Skin epidermis (tissue), 12 donors: ENCODE data around the gene HOXC10.

Experiments
- H3K27ac ChIP-seq, 21 experiments: fragments of 200-600 bp; sonication (generic) in 11 of 21; one replicate each; pipeline ENCODE4 v1.5.0; 2020; ENCODE audit warnings: mild to moderate bottlenecking in 3 of 21, inconsistent platforms in 2 of 21, moderate library complexity in 2 of 21
- H3K4me3 ChIP-seq, 7 experiments: fragments of 200-600 bp; sonication (generic) in 2 of 7; one replicate each; pipeline ENCODE4 v1.5.0; 2020; ENCODE audit warnings: inconsistent platforms in 2 of 7, mild to moderate bottlenecking in 2 of 7, moderate library complexity in 1 of 7

Gene HOXC10

DNA sequence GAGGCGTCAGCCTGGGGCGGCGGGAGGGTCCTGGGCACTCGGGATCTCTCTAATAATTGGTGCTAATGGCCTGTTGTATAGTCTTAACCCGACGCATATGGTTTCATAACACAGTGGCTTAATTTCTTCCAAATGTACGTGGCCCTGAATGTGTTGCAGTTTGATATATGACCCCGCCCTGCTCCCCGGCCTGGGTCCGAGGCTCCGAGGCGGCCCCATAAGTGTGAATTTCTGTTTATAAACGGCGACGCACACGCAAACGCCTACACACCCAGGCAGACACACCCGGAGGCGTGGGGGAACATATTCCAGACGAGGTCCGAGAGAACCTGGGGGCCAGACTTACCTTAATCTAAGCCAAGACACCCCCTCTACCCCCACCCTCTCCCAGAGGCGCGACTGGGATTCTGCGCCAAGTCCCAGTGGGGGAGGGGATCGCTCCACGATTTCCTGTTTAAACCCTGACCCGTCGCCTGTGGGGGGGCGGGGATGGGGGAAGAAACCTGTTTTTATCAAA, 33.6 kb downstream of the HOXC10 start:
- peak overlapping the region in 20 of 21 experiments; percentile 36 to 98 (median 86) for H3K27ac ChIP-seq
- peak overlapping the region; percentile 35 to 61 (median 45) for H3K4me3 ChIP-seq

DNA sequence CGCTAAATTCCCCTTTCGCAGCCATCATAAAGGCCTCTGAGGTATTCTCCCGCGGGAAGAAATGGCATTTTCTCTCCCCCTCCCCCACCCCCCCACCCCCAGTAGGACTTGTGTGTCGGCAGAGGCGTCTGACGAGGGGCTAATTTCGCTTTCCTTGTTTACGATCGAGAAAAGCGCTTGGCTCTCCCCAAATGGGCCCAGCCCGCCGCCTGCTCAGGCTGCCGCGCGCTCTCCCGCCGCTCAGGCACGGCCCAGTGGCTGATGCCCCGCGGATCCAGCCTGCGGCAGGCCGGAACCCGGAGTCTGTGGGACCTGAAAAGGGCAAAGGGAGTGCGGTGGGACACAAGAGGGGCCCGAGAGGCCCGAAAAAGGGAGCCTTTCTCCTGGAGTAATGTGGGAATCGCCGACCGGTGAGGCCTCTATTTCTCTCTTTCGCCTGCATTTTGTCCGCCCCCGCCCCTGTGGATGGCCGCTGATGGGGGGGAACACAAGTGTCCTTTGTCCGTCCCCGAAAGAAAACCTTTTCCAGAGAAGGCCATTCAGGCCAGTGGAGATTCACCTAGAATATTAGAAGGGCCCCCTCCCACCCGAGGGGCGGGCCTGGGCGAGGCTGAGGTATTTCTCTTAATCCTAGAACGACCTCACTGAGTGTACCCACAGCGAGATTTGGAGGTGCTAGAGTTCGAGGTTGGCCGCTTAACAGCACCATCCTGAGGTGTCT, 34.3 kb downstream of the HOXC10 start:
- Histone ChIP-seq H3K27ac (peak overlapping the region in 17 of 21 experiments; percentile 36 to 98 (median 90)), H3K4me3 (peak overlapping the region in 5 of 7 experiments; percentile 40 to 61 (median 54))

DNA sequence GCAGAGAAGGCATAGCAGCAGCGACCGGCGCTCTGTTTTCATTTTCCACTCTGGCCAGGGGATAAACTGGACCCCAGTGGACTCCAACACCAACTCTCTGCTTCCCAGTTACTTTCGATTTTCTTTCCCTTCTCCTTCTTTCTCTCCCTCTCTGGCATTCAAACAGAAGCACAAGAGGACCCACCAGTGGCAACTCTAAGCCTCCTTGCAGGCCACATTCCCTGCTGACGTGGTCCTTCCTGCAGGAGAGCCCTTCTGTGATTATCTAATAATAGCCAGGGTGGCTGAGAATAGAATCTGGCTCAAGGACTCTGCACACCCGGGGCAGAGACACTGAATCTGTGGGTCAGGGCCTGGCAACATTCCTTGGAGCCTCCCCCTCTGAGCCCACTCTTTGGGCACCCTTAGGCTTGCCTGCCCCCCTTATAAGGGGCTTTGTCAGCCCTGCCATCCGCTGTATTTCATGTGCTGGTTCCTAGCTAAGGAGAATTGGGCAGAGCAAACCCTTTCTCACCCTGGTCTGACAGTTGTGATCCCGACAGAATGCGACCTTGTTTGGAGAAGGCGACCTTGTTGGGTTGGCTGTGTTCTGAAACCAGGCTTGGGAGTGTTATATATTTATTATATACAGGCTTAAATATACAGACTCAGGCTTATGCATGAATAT, 35.1 kb downstream of the HOXC10 start:
- Histone ChIP-seq H3K27ac (peak overlapping the region in 14 of 21 experiments; percentile 69 to 98 (median 92)), H3K4me3 (peak overlapping the region in 3 of 7 experiments; percentile 45 to 61 (median 58))

DNA sequence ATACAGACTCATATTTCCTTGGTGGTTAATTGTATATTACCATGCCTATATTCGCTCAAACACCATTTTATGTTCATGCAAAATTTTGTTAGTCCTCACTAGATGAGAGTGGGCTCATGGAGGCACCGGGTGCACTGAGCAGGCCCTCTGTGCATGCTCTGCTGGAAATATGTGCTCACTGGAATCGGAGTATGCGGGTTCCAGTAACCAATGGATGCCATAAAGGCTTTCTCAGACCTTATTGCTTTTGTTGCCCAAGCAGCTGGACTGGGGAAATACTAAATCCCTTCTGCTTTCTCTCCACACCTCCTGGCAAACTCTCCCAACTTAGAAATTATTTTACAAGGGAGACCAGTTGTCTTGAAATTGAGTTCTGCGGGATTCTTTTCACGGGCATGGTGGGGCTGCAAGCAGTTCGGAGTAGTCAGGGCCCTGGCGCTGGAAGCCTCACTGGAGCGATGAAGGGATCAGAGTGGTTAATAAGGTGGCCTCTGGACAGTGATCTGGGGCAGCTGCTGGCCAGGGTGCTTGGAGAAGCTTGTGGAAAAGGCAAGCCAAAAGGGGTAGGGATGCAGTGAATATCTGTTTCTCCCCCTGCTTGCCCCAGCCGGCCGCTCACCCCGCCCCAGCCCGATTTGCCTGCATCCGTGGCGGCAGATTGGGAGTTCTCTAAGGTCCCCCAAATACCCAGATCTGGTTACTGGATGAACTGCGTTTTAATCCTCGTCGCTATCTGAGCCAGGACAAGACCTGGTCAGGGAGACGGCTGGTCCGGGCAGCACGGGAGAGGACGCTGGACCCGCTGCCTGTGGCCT, 35.9 kb downstream of the HOXC10 start:
- Histone ChIP-seq H3K27ac (peak overlapping the region in 14 of 21 experiments; percentile 5 to 98 (median 86)), H3K4me3 (peak overlapping the region in 3 of 7 experiments; percentile 1 to 58 (median 11))

DNA sequence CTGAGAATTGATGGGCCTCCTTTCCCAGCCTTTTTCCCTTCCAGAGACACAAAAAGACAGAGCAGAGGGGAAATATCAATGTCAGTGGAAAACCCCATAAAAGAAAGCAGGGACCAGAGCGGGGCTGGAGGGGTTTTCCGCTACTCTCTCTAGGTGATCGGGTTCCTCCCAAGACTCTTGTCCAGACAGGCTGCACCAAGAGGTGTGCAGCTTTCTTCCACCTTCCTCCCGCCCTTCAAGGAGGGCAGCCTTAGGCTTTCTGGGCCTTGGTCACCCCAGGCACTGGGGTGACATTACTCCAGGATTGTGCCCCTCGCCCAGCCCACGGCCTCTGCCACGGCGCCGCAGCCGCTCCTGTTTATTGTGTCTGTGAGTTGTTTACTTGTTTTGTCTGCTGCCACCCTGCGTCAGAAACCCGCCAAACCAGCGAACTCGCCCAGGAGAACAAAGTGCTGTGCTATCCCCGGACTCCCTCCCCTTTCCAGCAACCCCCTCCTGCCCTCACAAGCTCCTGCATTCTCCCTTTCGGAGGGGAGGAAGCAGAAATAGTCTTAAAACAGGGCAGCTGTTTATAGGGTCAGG, 36.6 kb downstream of the HOXC10 start:
- Histone ChIP-seq H3K4me3 (peak overlapping the region in 3 of 7 experiments; percentile 1 to 13 (median 11)), H3K27ac (peak overlapping the region in 16 of 21 experiments; percentile 5 to 98 (median 86))

DNA sequence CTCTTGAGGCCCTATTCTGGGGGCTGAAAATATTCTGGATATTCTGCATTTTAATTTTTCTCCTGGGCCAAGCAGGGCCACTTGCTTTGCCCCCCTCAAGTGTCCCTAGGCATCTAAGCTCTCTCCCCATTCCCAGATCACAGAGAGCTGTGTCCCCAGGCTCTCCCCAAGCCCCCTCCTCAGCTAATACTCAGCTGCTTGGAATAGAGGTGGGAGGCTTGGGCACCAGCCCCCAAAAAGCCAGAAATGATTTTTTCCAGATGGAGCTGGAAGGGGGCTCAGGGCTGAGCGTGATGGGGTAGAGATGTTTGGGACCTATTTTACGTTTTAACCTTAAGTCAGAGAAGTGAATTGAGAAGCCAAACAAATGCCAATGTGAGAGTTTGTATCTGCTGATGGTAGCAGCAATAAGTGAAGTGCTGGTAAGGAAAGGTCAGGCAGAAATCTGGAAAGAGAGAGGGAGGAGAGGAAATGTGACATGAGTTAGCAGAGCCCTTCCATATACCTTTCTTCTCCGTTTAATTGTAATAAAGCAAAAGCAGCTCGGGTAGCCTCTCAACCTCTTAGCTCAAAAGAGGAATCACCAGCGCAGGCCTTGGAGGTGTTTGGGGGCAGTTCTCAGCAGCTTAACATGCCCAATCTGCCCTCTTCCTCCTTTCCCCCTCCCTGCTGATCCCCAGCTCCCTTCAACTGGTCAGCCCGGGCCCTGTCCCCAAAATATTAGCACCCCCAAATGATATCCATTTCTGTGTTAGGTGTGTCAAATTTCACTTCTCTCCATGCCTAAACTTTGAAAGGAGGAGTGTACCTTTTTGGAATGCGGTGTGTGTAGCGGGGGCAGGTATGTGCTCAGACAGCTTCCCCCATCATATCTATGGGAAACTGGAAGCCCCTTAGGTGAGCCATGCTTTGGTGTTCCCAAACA, 38.3 kb downstream of the HOXC10 start:
- peak overlapping the region in 10 of 21 experiments; percentile 25 to 98 (median 75) for H3K27ac ChIP-seq

DNA sequence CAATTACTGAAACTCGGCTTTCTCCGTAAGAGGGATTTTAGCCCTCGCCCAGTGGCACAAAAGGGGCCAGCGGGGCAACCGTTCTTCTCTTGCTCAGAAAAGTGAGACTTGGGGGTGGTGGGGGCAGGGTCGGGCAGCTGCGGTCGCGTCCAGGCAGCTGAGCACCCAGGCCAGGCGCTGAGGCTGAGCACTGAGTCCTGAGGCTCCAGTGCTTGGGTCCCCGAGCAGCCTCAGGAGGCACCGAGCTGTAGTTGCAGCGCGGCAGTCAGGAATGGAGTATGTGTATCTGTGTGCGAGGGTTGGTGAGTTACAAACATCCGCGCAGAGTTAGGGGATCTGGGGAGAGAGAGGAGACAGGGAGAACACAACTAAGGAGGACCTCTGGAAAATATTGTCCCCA, 39.2 kb downstream of the HOXC10 start:
- Histone ChIP-seq H3K4me3 (no peak overlapping the region), H3K27ac (peak overlapping the region in 10 of 21 experiments; percentile 21 to 98 (median 75))

More for the DNA sequence above, 38.3 kb downstream of the HOXC10 start:
- H3K4me3 ChIP-seq: no peak overlapping the region

DNA sequence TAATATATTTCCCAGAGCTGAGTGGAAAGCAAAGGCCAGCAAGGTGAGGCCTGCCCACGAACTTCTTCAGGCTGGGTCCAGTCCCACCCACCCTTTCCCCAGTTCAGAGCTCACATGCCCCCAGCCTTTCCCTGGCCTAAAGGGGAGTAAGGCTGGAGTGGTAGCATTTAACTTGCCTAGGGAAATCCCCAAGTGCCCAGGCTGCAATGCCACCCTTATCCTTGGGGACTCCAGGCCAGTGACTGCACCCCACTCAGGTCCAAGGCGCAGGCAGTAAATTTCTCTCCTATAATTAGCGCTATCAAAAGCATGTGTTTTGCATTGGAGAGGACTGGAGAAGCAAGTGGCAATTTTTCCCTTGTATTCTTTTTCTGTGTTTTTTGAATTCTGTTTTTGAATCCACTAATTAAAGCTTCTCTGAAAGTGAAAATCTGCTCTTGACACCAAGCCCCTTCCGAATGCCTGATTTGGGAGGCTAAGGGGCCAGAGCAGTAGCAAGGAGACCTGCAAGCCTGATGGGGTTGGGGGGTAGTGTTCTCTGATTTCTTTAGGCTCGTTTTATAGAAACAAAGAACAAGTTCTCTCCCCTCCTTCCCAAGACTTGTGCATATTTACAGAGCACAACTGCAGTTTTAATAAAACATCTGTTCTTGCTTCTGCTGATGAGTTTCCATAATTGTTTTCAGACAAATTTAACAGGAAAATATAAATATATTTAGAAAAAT, 39.8 kb downstream of the HOXC10 start:
- Histone ChIP-seq H3K27ac (peak overlapping the region in 10 of 21 experiments; percentile 21 to 98 (median 78)), H3K4me3 (no peak overlapping the region)

DNA sequence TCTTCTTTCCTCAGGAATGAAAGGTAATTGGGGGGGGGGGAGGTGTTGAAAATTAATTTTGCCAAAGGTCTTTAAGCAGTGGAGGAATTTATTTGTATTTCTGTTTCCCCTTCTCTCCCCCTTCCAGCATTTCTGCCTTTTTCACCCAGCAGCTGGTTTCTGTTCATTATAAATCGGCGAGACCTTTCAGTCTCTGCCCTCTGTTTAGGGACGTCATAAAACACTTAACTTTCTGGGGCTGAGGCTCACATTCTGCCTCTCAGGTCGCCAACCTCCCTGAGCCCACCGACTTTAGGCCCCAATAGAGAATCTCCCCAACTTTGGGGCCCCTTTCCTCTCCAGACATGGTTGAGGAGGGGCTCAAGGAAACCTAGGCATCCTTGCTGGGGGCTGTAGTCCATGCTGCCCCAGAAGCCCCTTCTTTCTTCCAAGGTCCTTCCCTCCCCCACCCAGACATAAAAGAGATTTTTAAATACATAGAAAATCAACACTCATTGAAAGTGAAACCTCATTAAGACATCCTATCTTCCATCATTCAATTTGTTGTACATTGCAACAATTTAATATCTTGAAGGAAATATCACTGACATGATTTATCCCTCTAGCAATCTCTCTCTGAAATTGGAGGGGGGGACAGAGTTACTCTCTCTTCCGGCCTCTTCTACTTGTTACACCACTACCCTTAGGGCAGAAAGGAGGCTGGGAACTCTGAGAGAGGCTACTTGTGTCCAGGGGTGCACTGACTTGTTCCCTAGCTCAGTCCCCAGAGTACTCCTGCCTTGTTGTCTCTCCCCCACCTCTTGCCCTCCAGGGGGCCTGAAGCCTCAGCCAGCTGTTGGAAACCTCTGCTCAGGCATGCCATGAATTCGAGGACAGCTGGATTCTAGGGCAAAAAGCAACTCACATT, 40.8 kb downstream of the HOXC10 start:
- Histone ChIP-seq H3K4me3 (no peak overlapping the region), H3K27ac (peak overlapping the region in 10 of 21 experiments; percentile 42 to 98 (median 80))

DNA sequence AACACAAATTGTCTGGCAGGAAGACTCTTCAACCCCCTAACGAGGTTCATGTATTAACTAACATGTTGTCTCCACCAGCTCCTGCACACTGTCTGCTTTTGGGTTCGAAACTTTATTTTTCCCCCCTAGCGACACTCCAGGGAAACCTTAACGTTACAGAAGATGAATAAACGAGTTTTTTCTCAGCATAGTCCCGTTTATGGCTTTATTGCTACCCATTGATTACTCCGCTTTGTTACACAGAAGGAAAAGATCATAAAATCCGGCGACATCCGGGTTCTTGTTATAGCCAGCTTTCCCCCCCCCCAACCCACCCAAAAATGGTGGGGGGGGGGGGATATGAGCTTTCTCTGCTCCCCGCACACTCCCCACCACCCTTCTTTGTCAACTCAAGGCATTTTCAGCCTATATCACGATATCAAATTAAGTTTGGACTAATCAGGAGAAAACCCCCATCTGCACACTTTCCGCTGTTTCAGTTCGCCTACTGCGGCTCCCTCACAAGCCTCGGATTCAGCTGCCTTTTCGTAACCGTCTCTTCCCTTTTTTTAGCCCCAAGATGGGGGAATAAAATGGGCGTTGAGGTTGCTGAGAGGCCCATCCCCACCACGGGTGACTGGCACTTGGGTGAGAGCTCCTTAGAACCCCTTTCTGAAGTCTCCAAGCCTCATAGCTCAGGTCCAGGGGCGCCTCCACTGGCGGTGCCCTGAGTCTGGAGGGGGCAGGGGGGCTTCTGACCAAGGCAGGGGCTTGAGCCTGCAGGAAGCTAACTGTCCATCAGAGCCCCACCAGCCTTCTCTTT, 41.9 kb downstream of the HOXC10 start:
- Histone ChIP-seq H3K27ac (peak overlapping the region in 9 of 21 experiments; percentile 42 to 98 (median 82)), H3K4me3 (no peak overlapping the region)

DNA sequence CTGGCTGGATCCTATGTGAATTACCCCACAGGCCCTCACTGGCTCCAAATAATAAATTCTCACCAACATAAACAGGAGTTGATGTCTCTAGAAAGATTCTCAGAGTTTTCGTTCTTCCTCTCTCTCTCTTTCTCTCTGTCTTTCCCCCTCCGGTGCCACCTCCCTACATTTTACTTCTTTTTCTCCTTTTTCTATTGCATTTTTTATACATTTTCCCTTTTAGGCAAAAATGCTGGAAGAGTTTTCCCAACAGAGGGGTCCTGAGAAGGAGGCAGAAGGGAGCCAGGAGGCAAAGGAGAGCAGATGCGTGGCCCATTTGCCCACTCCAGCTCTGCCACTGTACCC, 42.5 kb downstream of the HOXC10 start:
- Histone ChIP-seq H3K27ac (peak overlapping the region in 9 of 21 experiments; percentile 42 to 98 (median 82)), H3K4me3 (no peak overlapping the region)

DNA sequence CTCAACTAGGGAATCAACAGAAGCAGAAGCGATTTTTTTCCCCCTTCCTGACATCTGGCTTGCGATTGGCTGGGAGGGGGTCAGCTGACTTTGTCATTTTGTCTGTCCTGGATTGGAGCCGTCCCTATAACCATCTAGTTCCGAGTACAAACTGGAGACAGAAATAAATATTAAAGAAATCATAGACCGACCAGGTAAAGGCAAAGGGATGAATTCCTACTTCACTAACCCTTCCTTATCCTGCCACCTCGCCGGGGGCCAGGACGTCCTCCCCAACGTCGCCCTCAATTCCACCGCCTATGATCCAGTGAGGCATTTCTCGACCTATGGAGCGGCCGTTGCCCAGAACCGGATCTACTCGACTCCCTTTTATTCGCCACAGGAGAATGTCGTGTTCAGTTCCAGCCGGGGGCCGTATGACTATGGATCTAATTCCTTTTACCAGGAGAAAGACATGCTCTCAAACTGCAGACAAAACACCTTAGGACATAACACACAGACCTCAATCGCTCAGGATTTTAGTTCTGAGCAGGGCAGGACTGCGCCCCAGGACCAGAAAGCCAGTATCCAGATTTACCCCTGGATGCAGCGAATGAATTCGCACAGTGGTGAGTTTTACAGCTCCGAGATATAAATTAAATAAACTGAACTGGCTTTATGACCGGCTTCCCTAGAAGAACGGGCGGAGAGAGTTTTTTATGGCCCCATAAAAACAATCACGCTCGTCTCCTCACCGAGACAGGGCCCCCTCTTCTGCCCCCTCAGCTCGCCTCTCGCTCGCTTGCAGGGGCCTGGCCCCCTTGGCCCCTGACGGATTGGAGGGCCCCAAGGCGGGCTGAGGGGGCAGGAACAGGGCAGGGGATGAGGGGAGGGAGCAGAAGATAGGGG, 43.6 kb downstream of the HOXC10 start, which contains the start of gene HOXC6:
TSS of gene HOXC6 (plus strand) at position 127 of the 888 bp plus-strand sequence. CDS start at position 209, 82 bp downstream.
- Histone ChIP-seq H3K4me3 (peak within 1 kb of the TSS in 6 of 7 experiments; percentile 0 to 41 (median 19)), H3K27ac (peak within 1 kb of the TSS in 11 of 21 experiments; percentile 4 to 98 (median 78))

DNA sequence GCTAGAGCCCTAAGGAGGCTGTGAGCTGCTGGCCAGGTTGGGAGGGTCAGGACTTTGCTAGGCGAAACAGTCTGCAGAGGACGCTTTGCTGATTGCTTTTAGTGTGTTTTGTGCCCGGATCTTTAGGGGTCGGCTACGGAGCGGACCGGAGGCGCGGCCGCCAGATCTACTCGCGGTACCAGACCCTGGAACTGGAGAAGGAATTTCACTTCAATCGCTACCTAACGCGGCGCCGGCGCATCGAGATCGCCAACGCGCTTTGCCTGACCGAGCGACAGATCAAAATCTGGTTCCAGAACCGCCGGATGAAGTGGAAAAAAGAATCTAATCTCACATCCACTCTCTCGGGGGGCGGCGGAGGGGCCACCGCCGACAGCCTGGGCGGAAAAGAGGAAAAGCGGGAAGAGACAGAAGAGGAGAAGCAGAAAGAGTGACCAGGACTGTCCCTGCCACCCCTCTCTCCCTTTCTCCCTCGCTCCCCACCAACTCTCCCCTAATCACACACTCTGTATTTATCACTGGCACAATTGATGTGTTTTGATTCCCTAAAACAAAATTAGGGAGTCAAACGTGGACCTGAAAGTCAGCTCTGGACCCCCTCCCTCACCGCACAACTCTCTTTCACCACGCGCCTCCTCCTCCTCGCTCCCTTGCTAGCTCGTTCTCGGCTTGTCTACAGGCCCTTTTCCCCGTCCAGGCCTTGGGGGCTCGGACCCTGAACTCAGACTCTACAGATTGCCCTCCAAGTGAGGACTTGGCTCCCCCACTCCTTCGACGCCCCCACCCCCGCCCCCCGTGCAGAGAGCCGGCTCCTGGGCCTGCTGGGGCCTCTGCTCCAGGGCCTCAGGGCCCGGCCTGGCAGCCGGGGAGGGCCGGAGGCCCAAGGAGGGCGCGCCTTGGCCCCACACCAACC, 44.8 kb downstream of the HOXC10 start:
- H3K4me3 ChIP-seq: peak overlapping the region in 3 of 7 experiments; percentile 21 to 41 (median 34)
- H3K27ac ChIP-seq: peak overlapping the region in 9 of 21 experiments; percentile 46 to 88 (median 81)

DNA sequence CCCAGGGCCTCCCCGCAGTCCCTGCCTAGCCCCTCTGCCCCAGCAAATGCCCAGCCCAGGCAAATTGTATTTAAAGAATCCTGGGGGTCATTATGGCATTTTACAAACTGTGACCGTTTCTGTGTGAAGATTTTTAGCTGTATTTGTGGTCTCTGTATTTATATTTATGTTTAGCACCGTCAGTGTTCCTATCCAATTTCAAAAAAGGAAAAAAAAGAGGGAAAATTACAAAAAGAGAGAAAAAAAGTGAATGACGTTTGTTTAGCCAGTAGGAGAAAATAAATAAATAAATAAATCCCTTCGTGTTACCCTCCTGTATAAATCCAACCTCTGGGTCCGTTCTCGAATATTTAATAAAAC, 45.5 kb downstream of the HOXC10 start:
- H3K27ac ChIP-seq: peak overlapping the region in 8 of 21 experiments; percentile 64 to 88 (median 81)
- H3K4me3 ChIP-seq: no peak overlapping the region
